Prostate gland (tissue), 2 donors: Measurements from ENCODE around the gene BTNL2.

Experiments
- POLR2A ChIP-seq: fragments of 450-650 bp; IDR thresholded peaks from one replicate; pipeline ENCODE4 v1.6.1; 2016; ENCODE audit warnings: antibody characterized with exemption, mild to moderate bottlenecking
- TF ChIP-seq, protein P1 (sequence below), 4 experiments: fragments of 200-600 bp in 2 of 4; fragments of 450-650 bp in 2 of 4; sonication (generic) in 2 of 4; IDR thresholded peaks; 1 replicate in 3 of 4; 2 replicates in 1 of 4; pipeline ENCODE4 v1.5.1; 2016 to 2019; ENCODE audit warnings: antibody characterized with exemption in 4 of 4, mild to moderate bottlenecking in 2 of 4, moderate library complexity in 2 of 4

DNA sequence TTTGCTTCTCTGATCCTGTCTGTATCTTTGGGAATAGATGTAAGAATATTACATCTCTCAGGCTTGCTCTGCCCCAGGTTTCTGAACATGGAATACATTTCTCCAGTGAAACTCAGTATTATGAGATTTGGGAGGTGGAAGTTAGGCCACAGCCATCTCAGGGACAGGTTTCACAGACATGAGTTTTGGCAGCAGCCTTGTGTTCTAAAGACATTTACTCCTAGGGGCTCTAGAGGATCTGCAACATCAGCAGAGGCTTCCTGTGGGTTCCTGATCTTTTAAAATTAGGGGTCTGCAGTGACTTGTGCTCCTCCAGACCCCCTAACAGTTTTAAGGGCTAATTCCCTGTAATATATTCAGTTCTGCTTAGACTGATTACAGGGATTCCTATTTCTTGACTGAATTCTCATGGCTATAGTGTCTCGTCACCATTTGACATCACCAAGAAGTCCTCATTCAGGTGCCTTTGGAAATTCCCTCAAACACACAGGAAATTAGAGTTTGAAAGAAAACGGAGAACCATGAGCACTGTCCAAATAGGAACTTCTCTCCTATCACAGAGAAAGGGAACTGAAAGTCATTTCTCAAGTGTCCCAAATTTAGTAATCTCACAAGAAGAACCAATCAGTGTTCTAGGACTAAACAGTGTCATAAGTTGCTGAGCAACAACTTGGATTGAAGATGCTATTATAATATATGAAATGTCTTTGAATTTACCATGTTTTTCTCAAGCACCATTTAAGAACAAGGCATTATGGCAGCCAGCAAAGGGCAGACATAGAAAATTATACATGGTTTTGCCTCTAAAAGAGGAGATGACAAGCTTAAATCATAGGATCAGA, 30.2 kb upstream of the BTNL2 start:
- no peak for TF ChIP-seq POLR2A
- TF ChIP-seq, protein P1, sequence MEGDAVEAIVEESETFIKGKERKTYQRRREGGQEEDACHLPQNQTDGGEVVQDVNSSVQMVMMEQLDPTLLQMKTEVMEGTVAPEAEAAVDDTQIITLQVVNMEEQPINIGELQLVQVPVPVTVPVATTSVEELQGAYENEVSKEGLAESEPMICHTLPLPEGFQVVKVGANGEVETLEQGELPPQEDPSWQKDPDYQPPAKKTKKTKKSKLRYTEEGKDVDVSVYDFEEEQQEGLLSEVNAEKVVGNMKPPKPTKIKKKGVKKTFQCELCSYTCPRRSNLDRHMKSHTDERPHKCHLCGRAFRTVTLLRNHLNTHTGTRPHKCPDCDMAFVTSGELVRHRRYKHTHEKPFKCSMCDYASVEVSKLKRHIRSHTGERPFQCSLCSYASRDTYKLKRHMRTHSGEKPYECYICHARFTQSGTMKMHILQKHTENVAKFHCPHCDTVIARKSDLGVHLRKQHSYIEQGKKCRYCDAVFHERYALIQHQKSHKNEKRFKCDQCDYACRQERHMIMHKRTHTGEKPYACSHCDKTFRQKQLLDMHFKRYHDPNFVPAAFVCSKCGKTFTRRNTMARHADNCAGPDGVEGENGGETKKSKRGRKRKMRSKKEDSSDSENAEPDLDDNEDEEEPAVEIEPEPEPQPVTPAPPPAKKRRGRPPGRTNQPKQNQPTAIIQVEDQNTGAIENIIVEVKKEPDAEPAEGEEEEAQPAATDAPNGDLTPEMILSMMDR (IDR thresholded peaks at IDR 0.05) = no peak
